Mononuclear cell (primary cell): ENCODE results near the gene RPL29. TPM values are rescaled to one million over a fixed set of nuclear protein-coding genes. Genes with fewer than 3 reads are reported as not detected.

Source experiments
- H3K27me3 ChIP-seq: 2 replicates; pipeline ENCODE4 v1.6.0; 2011; ENCODE audit warnings: low read length, control low read depth; ENCODE audit not compliant: insufficient read depth
- H3K4me1 ChIP-seq: 2 replicates; pipeline ENCODE4 v1.5.1; 2011; ENCODE audit warnings: mild to moderate bottlenecking, low read length, control low read depth; ENCODE audit not compliant: insufficient read depth
- H3K4me3 ChIP-seq: 2 replicates; pipeline ENCODE4 v1.5.1; 2011; ENCODE audit warnings: mild to moderate bottlenecking, low read length, moderate library complexity
- H3K9me3 ChIP-seq: 2 replicates; pipeline ENCODE4 v1.5.1; 2011; ENCODE audit warnings: low read depth, mild to moderate bottlenecking, control low read depth, low read length
- total RNA-seq: library from RNA; depleted of rRNA; stranded (reverse); fragments of >200 nt; gene quantifications from one replicate; pipeline ENCODE4 v1.2.3, GENCODE V29; 2012

The RPL29 gene
- total RNA-seq, 1 donor: 1,675 TPM

DNA sequence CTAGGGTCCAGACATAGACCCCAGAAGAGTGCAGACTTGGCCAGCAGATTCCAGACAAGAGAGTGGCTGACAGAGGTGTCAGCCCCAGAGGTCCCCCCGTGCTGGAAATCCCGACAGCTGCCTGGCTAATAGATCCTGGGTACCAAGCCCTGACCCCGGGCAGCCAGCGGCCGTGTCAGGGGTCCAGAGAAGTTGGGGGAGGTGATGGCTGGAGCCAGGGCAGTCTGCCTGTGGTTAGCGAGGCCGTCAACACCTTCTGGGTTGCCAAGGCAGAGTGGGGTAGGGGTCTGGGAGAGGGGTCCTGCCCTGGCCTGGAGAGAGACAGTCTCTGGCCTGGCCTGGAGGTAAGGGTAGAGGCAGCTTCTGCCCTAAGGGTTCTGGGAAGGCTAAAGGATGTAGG lies 25.1 kb upstream of the RPL29 start:
- Histone ChIP-seq H3K9me3 (no peaks in the 10 kb centered on the region), H3K4me1 (no peaks in the 10 kb centered on the region), H3K27me3 (no peaks in the 10 kb centered on the region), H3K4me3 (no peak overlapping the region)

DNA sequence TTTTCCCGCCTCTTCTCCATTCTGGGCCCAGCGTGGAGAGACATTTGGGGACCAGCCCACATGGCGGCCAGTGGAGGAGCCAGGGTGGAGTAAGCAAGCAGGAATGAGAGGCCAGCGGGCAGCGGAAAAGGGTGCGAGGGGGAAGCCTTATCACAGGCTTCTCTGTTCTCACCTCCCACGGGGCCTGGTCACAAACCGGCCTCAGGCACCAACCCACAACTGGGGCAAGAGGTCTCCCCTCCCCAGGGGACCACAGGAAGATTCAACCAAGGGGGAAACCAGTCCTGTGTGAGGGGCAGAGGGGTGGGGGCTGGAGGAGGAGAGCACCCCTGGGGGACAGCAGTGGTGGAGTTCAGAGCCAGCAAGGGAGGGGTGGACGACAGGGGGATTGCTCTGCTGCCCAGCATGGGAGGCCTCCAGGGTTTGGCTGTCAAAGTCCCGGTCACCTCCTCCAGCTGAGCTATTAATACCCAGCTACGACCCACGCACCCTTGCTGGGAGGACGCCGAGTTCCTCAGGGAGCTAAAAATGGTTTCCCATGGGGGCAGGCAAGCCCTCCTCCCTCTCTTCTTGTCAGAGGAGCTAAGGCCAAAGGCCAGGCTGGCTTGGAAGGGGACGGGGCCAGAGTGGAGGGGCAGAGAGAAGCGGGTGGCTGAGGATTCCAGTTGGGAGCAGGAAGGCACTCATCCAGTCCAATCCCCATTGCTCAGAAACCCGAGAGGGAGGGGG lies 23.8 kb upstream of the RPL29 start:
- no peaks in the 10 kb centered on the region for H3K4me1 ChIP-seq
- no peak overlapping the region for H3K4me3 ChIP-seq
- no peaks in the 10 kb centered on the region for H3K27me3 ChIP-seq
- H3K9me3 ChIP-seq: no peaks in the 10 kb centered on the region

DNA sequence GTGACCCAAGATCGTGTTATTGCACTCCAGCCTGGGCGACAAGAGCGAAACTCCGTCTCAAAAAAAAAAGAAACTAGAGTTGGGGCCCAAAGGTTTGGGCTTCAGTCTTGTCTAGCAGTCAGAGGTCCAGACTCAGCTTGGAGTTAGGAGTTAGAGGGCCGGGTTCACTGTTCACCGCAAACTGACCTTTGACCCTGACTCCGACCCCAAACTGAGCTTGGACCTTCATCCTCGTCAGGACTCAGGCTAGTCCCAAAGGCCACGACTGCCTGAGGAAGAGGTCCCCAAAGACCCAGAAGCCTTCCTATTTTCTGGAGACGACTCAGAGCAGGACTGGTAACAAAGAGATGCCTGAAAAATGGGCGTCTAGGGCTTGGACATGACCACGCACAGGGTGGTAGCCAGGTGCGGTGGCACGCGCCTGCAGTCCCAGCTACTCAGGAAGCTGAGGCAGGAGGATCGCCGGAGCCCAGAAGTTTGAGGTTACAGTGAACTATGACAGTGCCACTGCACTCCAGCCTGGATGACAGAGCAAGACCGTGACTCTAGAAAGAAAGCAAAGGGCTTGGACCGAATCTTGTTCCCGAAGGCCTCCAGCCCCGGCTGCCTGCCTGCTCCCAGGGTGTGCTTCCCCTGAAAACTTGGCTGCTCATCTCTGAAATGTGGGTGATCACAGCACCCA lies 22.8 kb upstream of the RPL29 start:
- Histone ChIP-seq H3K4me1 (no peaks in the 10 kb centered on the region), H3K9me3 (no peaks in the 10 kb centered on the region), H3K27me3 (no peaks in the 10 kb centered on the region), H3K4me3 (no peak overlapping the region)

DNA sequence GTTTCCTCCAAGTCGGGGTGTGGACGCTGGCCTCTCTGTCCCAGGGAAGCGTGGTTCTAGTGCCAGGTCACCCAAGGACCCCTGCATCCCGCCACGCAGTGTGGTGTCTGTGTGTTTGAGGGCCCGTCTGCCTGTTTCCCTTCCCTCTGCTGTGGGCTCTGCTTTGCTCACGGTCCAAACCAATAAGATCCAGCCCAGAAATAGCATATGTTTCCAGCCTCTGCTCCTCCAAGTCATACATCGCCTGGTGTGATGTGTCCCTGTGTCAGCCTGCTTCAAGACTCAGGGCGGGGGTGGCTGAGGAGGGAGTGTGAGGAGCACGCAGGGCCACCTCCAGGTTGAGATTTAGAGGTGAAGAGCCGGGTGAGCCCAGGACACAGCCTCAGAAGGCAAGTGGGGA lies 21.9 kb upstream of the RPL29 start:
- Histone ChIP-seq H3K4me3 (no peak overlapping the region), H3K4me1 (no peaks in the 10 kb centered on the region), H3K9me3 (no peaks in the 10 kb centered on the region), H3K27me3 (no peaks in the 10 kb centered on the region)

DNA sequence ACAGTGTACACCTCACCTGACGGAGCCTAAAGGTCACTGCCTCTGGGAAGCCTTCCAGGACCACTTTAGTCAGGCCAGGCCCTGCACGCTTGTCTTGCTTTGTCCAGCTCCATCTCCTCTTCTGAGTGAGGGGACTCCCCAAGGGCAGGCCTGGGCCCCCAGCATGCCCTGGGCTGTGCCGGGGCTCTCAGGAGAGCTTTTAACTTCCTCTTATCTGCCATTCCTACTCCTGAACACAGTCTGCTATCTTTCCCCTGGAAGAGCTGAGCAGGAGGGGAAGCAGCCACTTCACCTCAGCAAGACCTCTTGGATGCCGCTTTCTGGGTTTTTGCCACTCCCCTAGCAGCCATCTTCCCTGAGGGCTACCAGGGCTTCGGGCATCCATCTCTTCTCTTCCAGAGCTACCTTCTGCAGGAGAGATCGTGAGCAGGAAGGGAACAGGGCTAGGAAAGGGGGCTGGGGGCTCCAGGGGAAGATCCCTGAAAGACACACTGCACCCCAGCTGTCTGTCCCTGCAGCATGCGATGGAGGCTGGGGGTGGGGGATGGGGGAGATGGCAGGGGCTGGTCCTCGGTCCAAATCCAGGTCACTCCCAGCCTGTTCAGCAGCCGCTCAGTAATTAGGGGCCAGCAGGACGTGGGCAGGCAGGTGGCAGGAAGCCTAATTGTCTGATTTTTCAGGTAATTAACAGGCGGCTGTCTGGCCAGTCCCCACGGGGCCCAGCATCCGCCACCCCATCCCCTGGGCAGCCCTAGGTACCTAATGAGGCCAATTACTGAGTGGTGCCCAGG lies 19.9 kb upstream of the RPL29 start:
- H3K4me1 ChIP-seq: no peaks in the 10 kb centered on the region
- H3K27me3 ChIP-seq: no peaks in the 10 kb centered on the region
- H3K9me3 ChIP-seq: no peaks in the 10 kb centered on the region
- no peak overlapping the region for H3K4me3 ChIP-seq

DNA sequence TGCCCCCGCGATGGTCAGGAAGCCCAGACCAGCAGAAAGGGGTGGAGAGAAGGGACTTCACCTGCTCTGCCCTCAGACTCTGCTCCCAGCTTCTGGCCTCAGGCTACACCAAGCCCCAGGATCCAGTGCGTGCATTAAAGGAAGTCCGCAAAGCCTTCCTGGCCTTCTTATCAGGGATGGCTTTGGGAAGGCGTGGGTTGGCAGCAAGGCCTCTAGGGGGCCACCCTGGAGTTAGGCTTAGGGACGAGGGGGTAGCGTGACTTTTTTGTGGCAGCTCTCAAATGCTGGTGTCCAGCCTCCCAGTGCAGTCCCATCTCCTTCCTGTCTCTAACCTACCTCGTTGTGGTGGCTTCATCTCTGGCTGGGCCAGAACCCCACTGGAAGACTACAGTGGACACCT lies 18.9 kb upstream of the RPL29 start:
- no peaks in the 10 kb centered on the region for H3K4me1 ChIP-seq
- H3K4me3 ChIP-seq: no peak overlapping the region
- H3K9me3 ChIP-seq: no peaks in the 10 kb centered on the region
- no peaks in the 10 kb centered on the region for H3K27me3 ChIP-seq

DNA sequence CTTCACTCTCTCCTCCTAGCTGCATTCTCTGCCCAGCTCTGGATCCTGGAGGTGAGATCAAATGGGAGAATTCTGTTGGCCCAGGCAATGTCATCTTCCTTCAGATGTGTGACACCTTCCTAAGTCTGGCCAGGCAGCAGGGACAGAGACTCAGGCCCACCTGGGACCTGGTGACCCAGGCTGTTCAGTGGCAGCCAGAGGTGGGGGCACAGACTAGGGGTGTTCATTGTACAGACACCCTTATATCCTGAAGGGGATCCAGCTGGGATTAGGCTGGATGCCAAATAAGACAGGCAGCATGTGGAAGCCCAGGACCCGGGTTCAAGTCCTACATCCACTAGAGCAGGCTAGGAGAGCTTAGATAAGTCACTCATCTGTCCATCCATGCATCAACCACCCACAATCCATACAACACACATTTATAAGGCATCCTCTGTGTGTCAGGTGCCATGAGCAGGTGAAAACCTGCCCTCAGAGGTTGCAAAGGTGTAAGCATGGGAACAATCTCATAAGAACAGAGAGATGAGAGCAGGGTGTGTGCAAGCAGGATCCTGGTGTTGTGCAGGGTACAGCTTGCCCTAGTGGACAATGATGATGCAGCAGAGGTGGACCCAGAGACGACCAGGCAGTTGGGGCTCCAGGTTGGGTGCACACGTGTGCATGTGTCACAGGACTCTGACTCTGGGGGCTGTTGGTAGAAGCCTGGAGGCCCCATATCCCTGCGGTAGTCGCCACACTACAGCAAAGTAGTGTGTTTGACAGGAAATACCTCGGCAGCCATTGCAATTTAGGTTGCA lies 18.3 kb upstream of the RPL29 start:
- Histone ChIP-seq H3K27me3 (no peaks in the 10 kb centered on the region), H3K4me3 (no peak overlapping the region), H3K9me3 (no peaks in the 10 kb centered on the region), H3K4me1 (no peaks in the 10 kb centered on the region)

DNA sequence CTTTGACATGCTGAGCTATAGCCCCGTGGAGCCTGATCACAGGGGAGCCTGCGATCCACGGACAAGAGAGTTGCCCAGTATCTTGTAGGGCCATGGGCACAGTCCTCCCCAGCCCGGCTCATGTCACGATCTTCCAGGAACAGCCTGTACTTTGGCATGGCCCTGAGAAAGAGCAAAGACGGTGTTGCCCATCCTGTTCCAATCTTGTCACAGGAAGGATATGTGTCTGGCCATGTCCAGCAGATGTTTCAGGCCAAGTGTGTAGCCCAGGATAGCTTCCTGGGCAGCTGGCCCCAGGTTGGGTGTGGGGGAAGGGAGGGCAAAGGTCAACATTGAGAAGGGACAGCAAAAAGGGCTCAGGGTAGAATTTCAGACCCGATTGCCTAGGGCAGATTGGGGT lies 17.0 kb upstream of the RPL29 start:
- Histone ChIP-seq H3K4me1 (no peaks in the 10 kb centered on the region), H3K27me3 (no peaks in the 10 kb centered on the region), H3K9me3 (no peaks in the 10 kb centered on the region), H3K4me3 (no peak overlapping the region)

DNA sequence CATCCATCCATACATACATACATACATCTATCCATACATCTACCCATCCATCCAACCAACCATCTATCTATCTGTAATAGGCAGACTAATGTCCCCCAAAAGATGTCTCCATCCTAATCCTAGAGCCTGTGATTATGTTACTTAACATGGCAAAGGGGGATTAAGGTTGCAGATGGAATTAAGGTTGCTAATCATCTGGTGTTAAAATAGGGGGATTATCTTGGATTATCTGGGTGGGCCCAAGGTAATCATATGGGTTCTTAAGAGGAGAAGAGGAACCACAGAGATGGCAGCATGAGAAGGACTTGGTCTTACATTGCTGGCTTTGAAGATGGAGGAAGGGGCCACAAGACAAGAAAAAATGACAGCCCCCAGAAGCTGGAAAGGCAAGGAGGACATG lies 14.7 kb upstream of the RPL29 start:
- H3K9me3 ChIP-seq: no peaks in the 10 kb centered on the region

DNA sequence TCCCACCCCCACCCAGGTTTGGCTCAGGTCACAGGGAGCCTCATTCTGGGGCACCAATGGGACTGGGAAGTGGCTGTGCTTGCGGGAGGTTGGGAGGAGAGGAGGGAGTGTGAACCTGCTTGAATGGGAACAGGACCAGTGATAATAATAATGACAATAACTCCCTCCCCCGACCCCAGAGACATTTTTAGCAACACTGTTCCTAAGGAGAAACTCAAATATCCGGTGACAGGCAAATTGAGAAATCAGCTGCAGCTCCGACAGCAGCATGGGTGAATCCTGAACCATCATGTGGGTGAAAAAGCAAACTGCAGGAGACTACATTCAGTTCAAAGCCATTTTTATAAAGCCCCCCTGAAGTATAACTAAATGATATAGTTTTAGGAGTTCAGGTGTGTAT lies 11.6 kb upstream of the RPL29 start:
- no peaks in the 10 kb centered on the region for H3K27me3 ChIP-seq
- peaks cover 10% of the 10 kb centered on the region for H3K4me1 ChIP-seq
- no peak overlapping the region for H3K4me3 ChIP-seq
- H3K9me3 ChIP-seq: no peaks in the 10 kb centered on the region

More for the DNA sequence above, 14.7 kb upstream of the RPL29 start:
- Histone ChIP-seq H3K27me3 (no peaks in the 10 kb centered on the region), H3K4me1 (peaks cover 10% of the 10 kb centered on the region), H3K4me3 (no peak overlapping the region)

DNA sequence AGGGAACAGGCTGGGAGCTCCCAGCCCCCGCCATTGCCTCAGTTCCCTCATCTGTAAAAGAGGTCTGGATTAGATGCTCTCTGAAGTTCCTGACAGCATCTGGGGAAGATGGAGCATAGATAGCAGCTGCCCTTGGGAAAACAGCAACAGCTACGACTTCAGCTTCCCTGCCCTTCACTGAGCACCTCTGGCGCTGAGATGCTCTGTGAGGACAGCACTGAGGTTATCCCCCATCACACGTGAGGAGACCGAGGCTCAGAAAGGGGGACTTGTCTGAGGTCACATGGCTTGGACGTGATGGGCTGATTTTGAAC lies 11.1 kb upstream of the RPL29 start:
- Histone ChIP-seq H3K4me3 (no peak overlapping the region), H3K27me3 (no peaks in the 10 kb centered on the region), H3K4me1 (peaks cover 12% of the 10 kb centered on the region), H3K9me3 (no peaks in the 10 kb centered on the region)

DNA sequence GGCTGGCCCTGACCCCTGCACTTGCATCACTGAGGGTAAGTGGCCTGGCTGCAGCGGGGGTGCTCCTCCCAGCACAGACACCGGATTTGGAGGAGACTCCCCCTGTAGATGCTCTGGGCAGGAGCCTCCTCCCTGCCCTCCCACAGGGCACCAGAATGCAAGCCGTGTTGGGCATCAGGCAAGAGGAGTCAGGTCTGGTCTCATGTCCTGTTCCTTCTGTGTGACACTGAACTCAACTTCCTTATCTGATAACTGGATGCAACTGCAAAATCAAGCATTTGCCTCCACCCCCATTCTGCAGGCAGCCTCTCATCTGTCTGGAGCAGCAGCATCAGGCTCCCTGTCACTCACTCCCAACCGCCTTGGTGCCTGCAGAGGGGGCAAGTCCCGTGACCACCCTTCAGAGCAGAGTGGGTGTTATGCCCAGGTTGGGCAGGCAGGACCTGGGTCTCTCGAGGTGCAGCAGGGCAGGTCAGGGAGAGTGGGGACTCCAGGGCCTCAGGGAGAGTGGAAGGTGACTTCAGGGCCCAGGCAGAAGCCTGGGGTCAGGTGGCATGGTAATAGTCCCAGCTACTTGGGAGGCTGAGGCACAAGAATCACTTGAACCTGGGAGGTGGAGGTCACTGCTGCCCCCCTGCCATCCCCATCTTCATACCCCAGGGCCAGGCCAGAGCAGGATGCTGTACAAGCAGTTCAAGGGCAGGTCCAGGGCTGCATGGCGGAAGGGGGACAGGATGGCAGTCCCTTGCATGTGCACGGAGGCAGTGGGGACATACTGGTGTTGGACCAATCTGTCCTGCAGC lies 10.5 kb upstream of the RPL29 start:
- Histone ChIP-seq H3K4me1 (peaks cover 17% of the 10 kb centered on the region), H3K27me3 (no peaks in the 10 kb centered on the region), H3K9me3 (no peaks in the 10 kb centered on the region), H3K4me3 (no peak overlapping the region)

DNA sequence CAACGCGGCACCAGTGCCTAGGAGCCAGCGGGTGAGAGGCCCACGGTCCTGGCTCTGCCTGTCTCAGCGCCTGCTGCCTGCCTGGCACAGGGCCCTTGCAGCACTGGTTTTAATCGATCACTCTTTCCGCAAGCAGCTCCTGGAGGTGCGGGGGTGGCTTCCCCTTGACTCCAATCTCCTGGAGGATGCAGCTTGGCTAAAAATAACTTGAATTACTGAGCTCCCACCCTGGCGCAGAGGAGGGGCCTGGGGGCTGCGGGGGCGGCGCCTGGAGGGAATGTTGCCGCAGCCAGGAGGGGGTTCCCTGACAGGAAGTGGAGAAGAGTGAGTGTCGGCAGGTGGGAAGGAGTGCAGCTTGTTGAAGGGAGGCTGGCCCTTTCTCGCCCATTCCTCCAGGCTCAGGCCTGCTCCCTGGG lies 9.9 kb upstream of the RPL29 start:
- H3K4me1 ChIP-seq: peaks cover 17% of the 10 kb centered on the region
- no peak overlapping the region for H3K4me3 ChIP-seq
- no peaks in the 10 kb centered on the region for H3K9me3 ChIP-seq
- no peaks in the 10 kb centered on the region for H3K27me3 ChIP-seq

DNA sequence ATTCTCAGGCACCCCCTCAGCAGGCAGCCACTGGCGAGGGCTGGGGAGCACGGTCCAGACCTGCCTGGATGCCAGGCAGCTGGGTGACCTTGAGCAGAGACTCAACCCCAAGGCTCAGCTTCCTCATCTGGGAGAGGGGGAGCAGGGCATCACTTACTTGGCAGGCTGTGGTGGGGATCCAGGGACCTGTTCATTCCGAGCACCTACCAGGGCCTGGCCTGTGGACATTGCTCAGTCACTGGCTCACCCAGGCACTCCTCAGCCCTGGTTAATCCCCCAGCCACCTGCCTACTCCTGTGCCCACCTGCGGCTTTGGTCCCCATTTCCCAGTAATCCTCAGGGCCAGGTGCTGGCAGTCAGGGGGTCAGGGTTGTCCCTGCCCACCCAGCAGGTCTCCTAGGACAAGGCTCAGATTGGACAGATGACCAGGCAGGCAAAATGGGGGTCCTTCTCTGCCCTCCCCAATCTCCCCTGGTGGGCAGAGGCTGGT lies 9.3 kb upstream of the RPL29 start:
- no peaks in the 10 kb centered on the region for H3K9me3 ChIP-seq
- H3K27me3 ChIP-seq: no peaks in the 10 kb centered on the region
- H3K4me1 ChIP-seq: peaks cover 17% of the 10 kb centered on the region
- H3K4me3 ChIP-seq: no peak overlapping the region
